Activated T-helper 9 cell treated with anti-CD3 and anti-CD28 coated beads, Interleukin-2, amount 50 U/mL, for 16 hours (primary cell): ENCODE data around the gene MOGAT3.
A peak's percentile ranks its signal among the peaks of the same experiment; 100 is the strongest.

ENCODE experiments used
- DNase-seq: peaks from one replicate; pipeline ENCODE4 v3.0.0-alpha.2; 2020; ENCODE audit warnings: low read depth

MOGAT3 gene, protein sequence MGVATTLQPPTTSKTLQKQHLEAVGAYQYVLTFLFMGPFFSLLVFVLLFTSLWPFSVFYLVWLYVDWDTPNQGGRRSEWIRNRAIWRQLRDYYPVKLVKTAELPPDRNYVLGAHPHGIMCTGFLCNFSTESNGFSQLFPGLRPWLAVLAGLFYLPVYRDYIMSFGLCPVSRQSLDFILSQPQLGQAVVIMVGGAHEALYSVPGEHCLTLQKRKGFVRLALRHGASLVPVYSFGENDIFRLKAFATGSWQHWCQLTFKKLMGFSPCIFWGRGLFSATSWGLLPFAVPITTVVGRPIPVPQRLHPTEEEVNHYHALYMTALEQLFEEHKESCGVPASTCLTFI

DNA sequence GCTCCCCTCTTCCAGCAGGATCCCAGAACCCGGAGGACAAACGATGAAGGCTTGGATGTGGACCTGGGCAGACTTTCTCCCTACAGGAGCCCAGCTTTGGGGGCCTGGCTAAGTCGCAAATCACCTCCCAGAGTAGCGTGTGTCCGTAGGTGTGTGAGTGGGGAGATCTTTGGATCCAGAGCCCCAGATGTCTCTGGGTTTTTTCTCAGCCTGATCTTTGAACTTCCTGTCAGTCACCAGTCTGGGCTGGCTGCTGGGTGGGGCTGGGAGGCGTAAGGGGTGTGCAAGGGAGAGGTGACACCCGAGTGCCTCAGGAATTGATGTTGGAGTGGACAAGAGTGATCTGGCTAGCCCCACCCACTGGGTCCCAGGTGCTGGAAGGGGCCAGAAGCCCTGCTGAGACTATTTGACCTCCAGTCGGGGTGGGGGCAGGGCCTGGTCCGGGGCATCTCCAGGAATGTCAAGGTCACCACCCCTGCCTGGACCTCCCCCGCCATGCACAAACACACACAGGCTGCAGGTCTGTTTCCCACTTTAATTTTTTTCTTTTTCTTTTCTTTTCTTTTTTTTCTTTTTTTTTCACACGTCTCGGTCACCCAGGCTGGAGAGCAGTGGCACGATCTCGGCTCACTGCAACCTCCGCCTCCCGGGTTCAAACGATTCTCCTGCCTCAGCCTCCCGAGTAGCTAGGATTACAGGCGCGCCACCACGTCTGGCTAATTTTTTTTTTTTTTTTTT is at the start of gene MOGAT3:
Gene MOGAT3, minus strand, starts transcription at position 175 of the 738 bp plus-strand sequence. CDS start 182 bp downstream, outside the sequence.
- DNase-seq: no peak

DNA sequence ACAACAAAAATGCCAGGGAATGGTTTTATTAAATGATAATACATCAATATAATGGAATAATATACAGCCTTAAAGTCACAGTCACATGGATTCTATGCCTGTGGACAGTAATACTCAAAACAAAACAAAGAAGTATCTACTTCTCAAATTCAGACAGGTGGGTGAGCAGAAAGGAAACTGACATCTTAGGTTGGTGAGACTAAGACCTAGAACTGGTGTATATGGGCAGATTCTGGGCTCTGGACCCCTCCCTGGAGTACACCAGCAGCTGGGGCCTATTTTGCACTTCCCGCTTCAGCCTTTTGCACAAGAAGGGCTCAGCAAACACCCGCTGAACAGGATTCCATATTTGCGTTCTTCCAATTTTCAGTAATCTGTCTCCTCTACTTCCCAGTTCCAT is 49.5 kb upstream of the MOGAT3 start:
- DNase-seq: no peak

DNA sequence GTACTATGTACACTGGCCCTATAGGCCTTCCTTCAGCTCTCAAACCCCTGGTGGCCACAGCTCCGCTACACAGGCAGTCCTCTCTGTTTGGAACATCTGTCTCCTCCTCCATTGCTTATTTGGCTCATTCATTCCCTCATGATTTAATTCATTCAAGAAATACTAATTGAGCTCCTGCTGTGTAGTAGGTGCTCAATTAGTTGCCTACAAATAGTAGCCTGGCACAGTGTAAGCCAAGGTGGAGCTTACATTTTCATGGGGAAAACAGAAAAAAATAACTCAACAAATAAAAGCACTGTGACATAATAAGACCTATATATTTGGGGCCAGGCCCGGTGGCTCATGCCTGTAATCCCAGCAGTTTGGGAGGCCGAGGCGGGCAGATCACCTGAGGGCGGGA is 47.4 kb upstream of the MOGAT3 start:
- DNase-seq: no peak

DNA sequence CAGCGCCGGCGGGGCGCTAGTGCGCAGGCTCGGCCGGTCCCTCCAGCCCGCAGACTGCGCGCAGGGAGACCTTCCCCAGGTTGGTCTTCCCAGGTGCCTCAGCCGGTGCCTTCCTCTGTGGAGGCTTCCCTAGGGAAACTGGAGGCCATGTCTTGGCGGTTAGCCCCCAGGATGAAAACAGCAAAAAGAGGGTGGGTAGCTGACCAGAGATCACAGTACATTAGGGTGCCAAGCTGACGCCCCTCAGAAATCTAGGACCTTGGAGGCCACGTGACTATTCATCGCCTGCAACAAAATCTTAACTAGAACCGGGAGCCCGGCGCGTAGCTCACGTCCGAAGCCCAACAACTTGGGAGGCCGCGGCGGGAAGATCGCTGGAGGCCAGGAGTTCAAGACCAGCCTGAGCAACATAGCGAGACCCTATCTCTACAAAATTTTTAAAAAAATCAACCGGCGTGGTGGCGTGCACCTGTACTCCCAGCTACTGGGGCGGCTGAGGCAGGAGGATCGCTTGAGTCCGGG is 44.4 kb upstream of the MOGAT3 start:
- no peak for DNase-seq

DNA sequence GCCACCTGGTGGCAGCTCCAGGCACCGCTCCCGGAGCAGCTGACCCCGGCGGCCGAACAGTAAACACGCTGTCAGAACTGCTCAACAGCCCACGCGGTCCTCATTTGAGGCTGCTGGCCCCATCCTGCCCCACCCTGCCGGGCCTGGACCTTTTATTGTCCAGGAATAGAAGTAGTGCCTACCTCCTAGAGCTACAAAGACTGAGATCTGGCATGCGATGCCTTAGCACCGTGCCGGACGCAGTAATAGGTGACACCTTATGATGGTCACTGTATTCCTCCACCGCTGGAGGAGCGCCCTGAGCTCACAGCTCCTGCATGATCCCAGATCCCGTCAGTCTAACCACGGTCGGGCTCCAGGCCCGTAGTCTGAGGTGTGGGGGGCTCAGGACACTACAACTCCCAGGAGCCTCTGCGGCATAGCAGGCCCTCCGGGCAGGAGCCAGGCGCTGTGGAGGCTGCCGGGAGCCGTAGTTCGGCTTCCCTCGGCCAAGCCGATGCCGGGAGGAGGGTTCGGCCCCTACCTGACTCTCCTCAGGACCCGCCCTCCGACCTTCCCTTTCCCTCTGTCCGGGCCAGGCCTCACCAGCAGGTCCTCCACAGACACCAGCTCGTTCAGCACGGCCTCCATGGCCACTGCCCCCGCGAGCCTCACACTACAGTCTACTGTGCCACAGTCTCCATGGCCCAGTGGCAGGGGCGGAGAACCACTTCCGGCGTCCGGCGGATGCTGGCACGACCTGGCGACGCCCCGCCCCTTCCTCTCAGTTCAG is 43.7 kb upstream of the MOGAT3 start, which contains the start of gene FIS1:
Gene FIS1, minus strand, starts transcription at position 707 of the 772 bp plus-strand sequence. Its CDS starts 77 bp downstream, at position 630.
- peak; percentile 89 for DNase-seq

DNA sequence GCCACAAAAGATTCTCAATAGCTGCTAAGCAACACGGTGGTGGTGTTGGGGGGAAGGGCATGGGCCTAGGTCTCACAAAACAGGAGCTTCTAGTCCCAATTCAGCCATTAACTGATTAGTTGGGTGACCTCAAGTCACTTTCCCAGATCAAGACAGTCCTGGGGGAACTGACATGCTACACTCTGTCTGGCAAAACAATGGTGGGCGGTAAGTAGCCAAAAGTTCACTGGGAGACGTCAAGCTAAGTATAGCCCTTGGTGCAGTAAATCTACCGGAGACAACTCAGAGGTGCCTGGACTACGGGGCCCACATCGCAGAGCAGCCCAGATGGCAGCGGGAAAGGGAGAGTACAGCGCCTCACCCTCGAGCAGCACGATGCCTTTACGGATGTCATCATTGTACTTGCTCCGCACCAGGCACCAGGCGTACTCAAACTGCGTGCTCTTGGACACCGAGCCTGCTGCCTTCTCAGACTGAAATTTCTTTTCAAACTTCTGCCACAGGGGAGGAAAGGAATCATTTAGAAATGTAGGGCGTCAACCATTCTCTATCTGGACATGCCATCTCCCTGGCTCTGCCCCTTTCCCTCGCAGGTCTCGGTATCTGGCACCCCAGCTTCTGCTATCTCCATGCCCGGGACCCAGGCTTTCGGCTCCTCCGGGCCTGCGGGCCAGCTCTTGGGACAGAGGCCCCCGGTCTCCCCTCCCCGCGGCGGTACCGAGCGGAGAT is 43.0 kb upstream of the MOGAT3 start:
- DNase-seq: no peak

DNA sequence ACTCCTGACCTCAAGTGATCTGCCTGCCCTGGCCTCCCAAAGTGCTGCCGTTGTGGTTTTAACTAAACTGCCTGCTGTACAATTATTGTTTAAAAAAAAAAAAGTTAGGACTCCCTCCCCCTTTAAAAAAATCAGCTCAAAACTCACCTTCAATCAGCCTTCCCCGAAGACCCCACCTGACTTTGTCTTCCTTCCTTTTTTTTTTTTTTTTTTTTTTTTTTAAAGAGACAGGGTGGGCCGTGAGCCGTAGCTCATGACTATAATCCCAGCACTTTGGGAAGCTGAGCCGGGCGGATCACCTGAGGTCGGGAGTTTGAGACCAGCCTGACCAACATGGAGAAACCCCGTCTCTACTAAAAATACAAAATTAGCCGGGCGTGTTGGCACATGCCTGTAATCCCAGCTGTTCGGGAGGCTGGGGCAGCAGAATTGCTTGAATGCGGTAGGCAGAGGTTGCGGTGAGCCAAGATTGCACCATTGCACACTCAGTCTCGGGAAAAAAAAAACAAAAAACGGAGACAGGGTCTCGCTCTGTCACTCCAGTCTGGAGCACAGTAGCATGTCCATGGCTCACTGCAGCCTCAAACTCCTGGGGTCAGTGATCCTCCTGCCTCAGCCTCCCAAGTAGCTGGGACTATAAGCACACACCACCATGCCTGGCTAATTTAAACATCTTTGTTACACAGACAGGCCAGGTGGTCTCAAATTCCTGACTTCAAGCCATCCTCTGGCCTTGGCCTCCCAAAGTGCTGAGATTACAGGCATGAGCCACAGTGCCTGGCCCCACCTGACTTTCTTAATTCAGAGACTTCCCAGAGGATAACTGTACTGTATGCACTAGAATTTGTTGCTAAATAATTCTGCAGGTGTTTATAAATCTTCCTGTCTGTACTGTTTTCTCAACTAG is 40.9 kb upstream of the MOGAT3 start:
- DNase-seq: no peak

DNA sequence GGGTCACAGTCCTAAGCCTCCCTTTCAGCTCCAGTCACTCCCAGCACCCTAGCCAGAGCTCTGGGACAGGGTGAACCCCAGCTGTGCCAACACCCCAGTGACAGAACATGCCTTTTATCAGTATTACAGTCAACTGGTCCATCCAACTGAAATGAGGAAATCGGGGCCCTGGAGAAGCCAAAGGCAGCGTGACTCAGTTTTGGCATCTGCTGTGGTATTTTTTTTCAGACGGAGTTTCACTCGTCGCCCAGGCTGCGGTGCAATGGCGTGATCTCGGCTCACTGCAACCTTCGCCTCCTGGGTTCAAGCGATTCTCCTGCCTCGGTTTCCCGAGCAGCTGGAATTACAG is 40.2 kb upstream of the MOGAT3 start:
- DNase-seq: no peak

DNA sequence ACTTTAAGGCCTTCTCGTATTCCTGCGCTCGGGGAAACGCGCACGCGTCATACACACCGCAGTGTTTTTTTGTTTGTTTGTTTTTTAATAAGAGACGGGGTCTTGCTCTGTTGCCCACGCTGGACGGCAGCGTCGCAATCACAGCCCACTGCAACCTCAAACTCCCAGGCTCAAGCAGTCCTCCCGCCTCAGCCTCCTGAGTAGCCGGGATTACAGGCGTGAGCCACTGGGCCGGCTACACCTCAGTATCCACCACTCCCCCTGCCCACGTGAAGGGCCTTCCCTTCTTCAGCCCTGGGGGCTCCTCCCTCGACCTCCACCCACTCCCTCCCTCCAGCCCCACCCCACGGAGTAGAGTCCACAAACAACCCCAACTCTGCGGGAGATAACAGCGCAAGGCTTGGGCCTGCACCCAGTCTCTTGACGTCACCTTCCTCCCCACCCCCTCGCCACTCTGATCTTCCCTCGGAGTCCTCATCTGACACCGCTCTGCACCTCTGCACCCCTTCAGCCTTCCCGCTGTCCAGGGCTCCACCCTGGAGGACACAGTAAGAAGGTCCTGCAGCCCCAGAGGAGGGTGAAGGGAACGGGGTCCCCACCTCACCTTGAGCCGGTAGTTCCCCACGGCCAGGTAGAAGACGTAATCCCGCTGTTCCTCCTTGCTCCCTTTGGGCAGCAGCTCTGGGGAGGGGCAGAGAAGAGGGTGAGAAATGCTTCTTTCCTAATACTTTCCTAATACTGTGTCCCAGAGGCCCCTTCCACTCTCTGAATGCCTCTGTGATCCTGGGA is 39.6 kb upstream of the MOGAT3 start:
- DNase-seq: no peak

DNA sequence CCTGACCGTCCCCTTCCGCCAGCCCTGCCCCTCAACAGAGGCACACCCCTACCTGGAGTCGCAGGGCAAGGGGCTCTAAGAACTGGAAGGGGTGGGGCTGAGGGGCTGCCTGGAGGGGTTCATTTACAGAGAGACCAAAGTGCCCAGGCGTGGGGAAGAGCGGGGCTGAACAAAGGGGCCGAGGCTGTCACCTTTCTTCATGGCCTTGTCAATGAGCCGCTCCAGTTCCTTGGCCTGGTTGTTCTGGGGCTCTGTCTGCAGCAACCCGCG is 39.0 kb upstream of the MOGAT3 start:
- DNase-seq: no peak

DNA sequence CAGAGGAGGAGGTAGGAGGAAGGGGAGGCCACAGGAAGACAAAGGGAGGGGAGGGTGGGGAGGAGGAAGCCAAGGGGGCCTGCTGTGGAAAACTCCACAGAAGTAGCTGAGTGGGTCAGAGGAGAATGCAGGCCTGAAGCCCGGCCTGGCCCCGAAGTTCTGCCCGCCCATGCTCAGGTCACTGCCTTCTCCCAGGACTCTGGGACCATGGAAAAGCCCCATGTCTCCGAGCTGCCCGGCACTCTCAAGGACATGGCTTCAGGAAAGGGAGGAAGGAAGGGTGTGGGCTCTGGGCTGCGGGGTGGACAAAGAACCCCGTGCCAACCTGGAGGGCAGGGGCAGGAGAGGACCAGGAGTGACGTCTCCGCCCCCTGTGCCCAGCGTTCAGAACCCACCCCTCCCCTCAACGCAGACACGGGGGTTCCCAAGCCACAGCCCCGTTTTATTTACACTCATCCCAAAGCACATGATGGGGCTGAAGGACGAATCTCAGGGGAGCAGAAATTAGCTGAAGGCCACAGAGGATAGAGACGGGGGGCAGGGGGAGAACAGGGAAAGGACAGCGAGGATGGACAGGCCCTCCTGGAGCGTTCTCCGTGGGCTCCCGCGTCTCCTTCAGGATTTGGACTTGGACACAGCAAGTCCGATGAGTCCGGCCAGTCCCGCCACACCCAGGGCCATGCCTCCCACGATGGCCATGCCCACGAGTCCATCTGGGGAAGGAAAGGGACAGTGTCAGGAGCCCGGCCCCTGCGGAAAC is 38.5 kb upstream of the MOGAT3 start:
- DNase-seq: no peak

DNA sequence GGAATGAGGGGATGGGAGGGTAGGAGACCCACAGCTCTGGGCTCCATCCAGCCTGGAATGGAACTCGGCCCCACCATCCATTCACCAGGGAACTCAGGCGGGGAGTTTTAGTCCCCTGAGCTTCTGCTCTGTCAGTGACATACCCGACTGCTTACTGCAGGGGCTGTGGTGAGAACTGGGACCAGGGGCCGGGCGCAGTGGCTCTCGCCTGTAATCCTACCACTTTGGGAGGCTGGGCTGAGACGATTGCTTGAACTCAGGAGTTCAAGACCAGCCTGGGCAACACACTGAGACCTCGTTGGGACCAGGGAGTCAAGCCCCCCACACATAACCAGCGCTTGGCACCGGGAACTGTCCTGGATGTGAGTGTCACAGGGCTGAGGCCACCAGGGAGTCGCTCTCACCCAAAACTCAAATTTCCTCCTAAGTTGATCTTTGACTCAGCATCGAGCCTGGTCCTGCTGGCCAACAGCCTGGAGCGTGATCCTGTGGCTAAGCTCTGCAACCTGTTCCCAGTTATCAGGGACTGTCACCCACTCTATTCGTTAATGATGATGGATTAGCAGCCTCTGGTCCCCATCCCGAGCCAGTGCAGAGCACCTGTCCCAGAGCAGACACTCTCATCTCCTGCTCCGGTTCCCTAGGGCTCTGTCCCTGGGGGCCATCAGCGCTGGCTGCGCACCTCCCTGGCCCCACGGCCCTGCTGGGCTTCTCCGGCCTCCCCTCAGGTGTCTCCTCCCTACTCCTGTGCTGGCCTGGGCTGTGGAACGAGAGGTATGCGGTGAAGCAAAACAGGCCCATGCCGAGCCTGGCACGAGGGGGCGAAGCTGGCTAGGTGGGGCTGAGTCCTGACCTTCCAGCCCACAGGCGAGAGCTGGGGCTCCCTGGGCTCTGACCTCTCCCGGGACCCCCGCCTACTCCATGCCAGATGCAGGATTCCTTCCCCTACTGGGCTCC is 37.7 kb upstream of the MOGAT3 start:
- no peak for DNase-seq

DNA sequence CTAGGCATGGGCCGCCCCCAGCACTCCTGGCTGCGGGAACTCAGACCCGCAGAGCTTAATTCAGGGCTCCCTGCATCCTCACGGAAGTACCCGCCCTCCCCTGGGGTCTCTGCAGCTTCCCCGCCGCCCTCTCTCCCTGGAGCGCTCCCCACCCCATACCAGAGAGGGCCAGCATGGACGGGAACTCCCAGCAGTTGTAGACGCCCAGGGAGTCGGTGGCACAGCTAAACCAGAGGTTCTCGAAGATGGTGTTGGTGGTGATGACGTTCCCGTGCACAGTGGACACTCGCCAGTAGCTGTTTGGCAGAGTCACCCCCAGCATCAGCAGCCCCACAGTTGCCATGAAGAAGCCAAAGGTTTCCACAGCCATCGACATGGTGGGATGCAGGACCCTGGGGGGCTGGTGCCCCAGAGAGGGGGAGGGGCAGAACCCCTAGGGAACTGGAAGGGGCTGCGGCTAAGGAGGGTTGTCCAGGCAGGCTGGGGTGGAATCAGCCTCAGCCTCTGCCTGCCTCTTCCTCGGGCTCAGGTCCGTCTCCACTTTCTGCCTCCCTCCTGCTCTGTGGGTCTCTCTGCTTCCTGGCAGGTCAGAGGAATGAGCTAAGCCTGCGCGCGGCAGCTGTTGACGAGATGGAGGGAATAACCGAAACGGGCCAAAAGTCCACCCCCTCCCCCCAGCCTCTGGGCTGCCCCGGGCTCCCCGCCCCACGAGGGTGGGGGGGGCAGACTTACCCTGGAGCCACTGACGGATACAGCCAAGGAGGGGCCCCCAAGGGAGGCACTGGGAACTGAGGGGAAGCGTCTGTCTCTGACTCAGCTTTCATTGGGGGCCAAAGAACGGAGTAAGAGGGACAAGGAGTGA is 36.6 kb upstream of the MOGAT3 start, which contains the start of gene CLDN15:
Gene CLDN15, minus strand, starts transcription at position 597 of the 862 bp plus-strand sequence. Its CDS starts 221 bp downstream, at position 376.
- no peak for DNase-seq

DNA sequence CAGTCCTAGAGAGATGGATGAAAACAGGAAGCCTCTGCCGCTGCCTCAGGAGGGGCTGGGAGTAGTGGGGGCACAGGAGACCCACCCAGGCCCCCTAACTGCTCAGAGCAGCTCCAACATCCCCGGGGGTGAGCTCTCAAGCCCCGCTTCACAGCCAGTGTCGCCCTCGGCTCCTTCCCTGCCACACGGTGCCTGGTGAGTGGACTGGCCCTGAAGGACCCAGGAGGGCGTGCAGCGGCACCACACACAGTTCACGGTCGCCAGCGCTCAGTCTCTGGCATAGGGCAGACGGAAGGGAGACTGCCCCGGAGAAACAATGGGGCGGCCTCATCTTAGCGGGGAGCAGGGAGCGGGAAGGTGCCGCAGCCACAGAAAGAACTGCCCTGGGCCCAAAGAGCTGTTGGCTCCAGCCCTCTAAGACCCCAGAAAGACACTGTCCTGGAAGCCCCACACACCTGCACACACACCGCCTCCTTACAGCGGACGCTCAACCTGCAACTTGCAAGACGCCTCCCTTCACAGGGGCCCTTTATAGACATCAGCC is 35.5 kb upstream of the MOGAT3 start:
- DNase-seq: no peak

DNA sequence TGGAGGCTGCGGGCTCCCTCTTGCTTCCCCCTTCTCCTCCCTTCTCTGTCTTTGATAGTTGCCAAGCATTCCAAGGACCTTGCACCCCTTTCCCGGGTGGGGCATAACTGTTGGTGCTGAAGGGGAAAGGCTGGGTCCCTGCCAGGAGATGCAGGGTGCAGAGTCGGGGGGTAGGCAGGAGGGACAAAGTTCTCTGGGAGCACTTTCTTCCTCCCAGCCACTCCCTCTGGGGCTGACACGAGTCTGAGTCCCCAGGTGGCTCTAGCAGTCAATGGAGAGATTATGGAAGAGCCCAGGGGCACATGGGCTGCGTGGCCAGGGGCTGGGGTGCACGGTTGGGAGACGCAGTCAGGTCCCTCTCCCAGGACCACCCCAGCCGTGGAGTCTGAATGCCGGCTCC is 34.7 kb upstream of the MOGAT3 start:
- DNase-seq: no peak

DNA sequence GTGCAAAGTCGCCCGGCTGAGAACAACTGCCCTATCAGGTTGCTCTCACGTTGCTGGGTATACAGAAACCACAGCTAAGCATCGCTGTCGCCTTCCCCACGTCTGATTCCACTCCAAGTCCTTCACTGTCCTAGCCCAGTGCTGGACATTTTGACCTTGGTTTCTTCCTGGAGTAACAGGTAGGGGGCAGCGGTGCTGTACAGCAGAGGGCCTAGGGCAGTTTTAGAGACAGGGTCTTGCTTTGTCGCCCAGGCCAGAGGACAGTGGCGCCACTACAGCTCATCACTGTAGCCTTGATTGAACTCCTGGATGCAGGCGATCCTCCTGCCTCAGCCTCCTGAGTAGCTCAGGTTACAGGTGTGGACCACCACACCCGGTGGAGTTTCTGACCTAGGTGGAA is 34.2 kb upstream of the MOGAT3 start:
- DNase-seq: no peak

DNA sequence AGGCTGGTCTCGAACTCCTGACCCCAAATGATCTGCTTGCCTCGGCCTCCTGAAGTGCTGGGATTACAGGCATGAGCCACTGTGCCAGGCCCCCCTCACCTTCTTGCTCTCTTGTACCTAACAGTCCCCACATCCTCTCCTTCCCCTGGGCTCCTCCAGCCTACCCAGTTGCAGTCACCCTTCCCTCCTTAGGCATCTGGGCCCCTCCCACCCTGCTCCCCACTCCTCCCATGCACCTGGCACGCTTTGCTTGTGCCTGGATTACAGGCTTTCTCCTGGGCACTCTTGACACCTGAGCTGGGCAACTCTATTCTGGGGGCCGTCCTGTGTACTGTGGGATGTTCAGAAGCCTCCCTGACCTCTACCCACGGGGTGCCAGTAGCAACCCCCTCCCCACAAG is 33.8 kb upstream of the MOGAT3 start:
- DNase-seq: no peak
